Measurements from ENCODE around the gene OBSCN. TPM values are rescaled to one million over a fixed set of nuclear protein-coding genes. Genes with fewer than 3 reads are reported as not detected.

Gene OBSCN
- total RNA-seq, 1 donor from 2014 or later, result 17.5 TPM

DNA sequence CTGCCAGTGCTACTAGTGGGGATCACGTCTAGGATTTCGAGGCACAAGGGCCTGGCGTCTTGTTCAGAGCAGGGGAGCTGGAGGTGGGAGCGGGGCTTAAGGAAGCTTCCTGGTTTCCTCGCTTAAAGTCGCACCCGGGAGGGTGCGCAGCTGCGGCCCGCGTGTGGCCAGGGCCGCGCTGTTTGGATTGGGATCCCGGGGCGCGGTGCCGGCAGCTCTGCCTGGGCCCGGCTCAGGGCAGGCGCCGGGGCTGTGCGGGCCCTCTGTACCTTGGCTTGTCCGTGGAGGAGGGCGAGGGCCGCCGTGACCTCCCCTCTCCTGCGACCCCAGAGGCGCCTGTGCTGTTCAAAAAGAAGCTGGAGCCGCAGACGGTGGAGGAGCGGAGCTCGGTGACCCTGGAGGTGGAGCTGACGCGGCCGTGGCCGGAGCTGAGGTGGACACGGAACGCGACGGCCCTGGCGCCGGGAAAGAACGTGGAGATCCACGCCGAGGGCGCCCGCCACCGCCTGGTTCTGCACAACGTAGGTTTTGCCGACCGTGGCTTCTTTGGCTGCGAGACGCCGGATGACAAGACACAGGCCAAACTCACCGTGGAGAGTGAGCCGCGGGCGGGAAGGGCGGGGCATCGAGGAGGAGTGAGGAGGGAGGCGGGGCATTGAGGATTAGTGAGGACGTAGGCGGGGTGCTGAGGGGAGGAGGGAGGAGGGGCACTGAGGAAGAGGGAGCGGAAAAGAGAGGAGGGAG, 67.8 kb downstream of the OBSCN start:
- H3K4me2 ChIP-seq (ENCODE audit: low read length), result peak overlapping the region; percentile 91
- no peak overlapping the region for H3K27ac ChIP-seq (ENCODE audit: low read depth, low read length)
- DNase-seq (ENCODE audit: low read depth) (peak; percentile 74), FAIRE-seq (no peak)
- H3K36me3 ChIP-seq (ENCODE audit: insufficient read depth, low read length), result no peaks in the 10 kb centered on the region
- TF ChIP-seq, protein P1, sequence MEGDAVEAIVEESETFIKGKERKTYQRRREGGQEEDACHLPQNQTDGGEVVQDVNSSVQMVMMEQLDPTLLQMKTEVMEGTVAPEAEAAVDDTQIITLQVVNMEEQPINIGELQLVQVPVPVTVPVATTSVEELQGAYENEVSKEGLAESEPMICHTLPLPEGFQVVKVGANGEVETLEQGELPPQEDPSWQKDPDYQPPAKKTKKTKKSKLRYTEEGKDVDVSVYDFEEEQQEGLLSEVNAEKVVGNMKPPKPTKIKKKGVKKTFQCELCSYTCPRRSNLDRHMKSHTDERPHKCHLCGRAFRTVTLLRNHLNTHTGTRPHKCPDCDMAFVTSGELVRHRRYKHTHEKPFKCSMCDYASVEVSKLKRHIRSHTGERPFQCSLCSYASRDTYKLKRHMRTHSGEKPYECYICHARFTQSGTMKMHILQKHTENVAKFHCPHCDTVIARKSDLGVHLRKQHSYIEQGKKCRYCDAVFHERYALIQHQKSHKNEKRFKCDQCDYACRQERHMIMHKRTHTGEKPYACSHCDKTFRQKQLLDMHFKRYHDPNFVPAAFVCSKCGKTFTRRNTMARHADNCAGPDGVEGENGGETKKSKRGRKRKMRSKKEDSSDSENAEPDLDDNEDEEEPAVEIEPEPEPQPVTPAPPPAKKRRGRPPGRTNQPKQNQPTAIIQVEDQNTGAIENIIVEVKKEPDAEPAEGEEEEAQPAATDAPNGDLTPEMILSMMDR (IDR thresholded peaks at IDR 0.05; ENCODE audit: insufficient read depth, low read depth, low read length), result no peak
- TF ChIP-seq EZH2 (IDR thresholded peaks at IDR 0.05; ENCODE audit: insufficient read depth, low read length), result no peak
- no peaks in the 10 kb centered on the region for H3K79me2 ChIP-seq (ENCODE audit: insufficient read depth, low read length)
- peak overlapping the region; percentile 65 for H3K4me3 ChIP-seq (ENCODE audit: insufficient read depth, low read depth, low read length)
- no peaks in the 10 kb centered on the region for H3K4me1 Mint-ChIP-seq (ENCODE audit: low read depth, unreplicated experiment)
- no peaks in the 10 kb centered on the region for H3K9me3 Mint-ChIP-seq (ENCODE audit: unreplicated experiment)
- H3K27ac Mint-ChIP-seq (ENCODE audit: unreplicated experiment), result no peak overlapping the region
- no peaks in the 10 kb centered on the region for H3K27me3 Mint-ChIP-seq (ENCODE audit: low read depth, unreplicated experiment)
- H3K9me3 ChIP-seq (ENCODE audit: insufficient read depth, low read depth, low read length), result no peaks in the 10 kb centered on the region
- peaks cover 12% of the 10 kb centered on the region for H3K36me3 Mint-ChIP-seq (ENCODE audit: low read depth, unreplicated experiment)
- H3K4me1 ChIP-seq (ENCODE audit: insufficient read depth, low read length), result peaks cover 8% of the 10 kb centered on the region
- H4K20me1 ChIP-seq (ENCODE audit: insufficient read depth, low read length), result no peaks in the 10 kb centered on the region
- peak overlapping the region; percentile 71 for H3K4me3 Mint-ChIP-seq (ENCODE audit: unreplicated experiment)
- peak overlapping the region; percentile 96 for H2AFZ ChIP-seq (ENCODE audit: low read depth, low read length)
- H3K27me3 ChIP-seq (ENCODE audit: insufficient read depth, low read length), result no peaks in the 10 kb centered on the region
- peak overlapping the region; percentile 79 for H3K9ac ChIP-seq (ENCODE audit: low read length)

DNA sequence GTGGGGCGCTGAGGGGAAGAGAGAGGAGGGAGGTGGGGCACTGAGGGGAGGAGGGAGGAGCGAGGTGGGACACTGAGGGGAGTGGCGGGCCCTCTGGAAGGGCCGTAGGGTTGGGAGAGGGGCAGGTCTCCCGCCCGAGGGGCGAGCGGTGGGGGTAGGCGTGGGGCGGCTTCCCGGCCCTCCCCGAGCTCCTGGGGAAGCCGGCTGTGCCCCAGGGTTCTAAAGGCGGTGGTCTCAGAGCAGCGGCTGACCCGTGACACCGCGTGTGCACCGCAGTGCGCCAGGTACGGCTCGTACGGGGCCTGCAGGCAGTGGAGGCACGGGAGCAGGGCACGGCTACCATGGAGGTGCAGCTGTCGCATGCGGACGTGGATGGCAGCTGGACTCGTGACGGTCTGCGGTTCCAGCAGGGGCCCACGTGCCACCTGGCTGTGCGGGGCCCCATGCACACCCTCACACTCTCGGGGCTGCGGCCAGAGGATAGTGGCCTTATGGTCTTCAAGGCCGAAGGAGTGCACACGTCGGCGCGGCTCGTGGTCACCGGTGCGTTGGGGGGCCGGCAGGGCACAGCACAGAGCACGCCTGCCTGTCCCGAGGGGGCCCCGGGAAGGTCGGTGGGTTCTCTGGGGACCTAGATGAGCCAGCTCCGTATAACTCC, 68.5 kb downstream of the OBSCN start:
- peak overlapping the region; percentile 65 for H3K4me3 ChIP-seq (ENCODE audit: insufficient read depth, low read depth, low read length)
- no peaks in the 10 kb centered on the region for H3K79me2 ChIP-seq (ENCODE audit: insufficient read depth, low read length)

More for the DNA sequence above, 68.5 kb downstream of the OBSCN start:
- H4K20me1 ChIP-seq (ENCODE audit: insufficient read depth, low read length), result no peaks in the 10 kb centered on the region
- TF ChIP-seq, protein P1 (IDR thresholded peaks at IDR 0.05; ENCODE audit: insufficient read depth, low read depth, low read length), result no peak
- TF ChIP-seq EZH2 (IDR thresholded peaks at IDR 0.05; ENCODE audit: insufficient read depth, low read length), result no peak
- H3K27ac ChIP-seq (ENCODE audit: low read depth, low read length), result no peak overlapping the region
- peak overlapping the region; percentile 79 for H3K9ac ChIP-seq (ENCODE audit: low read length)
- Mint-ChIP-seq H3K36me3 (ENCODE audit: low read depth, unreplicated experiment) (peaks cover 12% of the 10 kb centered on the region), H3K4me1 (ENCODE audit: low read depth, unreplicated experiment) (no peaks in the 10 kb centered on the region), H3K9me3 (ENCODE audit: unreplicated experiment) (no peaks in the 10 kb centered on the region), H3K27ac (ENCODE audit: unreplicated experiment) (no peak overlapping the region), H3K27me3 (ENCODE audit: low read depth, unreplicated experiment) (no peaks in the 10 kb centered on the region), H3K4me3 (ENCODE audit: unreplicated experiment) (peak overlapping the region; percentile 71)
- H3K36me3 ChIP-seq (ENCODE audit: insufficient read depth, low read length), result no peaks in the 10 kb centered on the region
- peak overlapping the region; percentile 96 for H2AFZ ChIP-seq (ENCODE audit: low read depth, low read length)
- peaks cover 8% of the 10 kb centered on the region for H3K4me1 ChIP-seq (ENCODE audit: insufficient read depth, low read length)
- H3K4me2 ChIP-seq (ENCODE audit: low read length), result peak overlapping the region; percentile 91
- no peaks in the 10 kb centered on the region for H3K9me3 ChIP-seq (ENCODE audit: insufficient read depth, low read depth, low read length)
- H3K27me3 ChIP-seq (ENCODE audit: insufficient read depth, low read length), result no peaks in the 10 kb centered on the region
- FAIRE-seq, result no peak
- no peak for DNase-seq (ENCODE audit: low read depth)
